CD4-positive, alpha-beta memory T cell (primary cell): ENCODE measurements around the gene DHFR2. TPM values are rescaled to one million over a fixed set of nuclear protein-coding genes. Genes with fewer than 3 reads are reported as not detected.
A peak's percentile ranks its signal among the peaks of the same experiment; 100 is the strongest.

Experiments
- CTCF ChIA-PET: fragments of 350-600 bp; sonication (Branson Sonifier 250); formaldehyde crosslinking; loops from one replicate; lab custom pipeline; 2021; ENCODE audit warnings: inconsistent platforms; ENCODE audit not compliant: partially characterized antibody; lab: Charles Lee
- POLR2A ChIA-PET: fragments of 350-600 bp; sonication (Branson Sonifier 250); formaldehyde crosslinking; loops from one replicate; lab custom pipeline; 2021; ENCODE audit not compliant: partially characterized antibody; lab: Charles Lee
- DNase-seq, 5 donors: peaks; one replicate each; pipeline versions ENCODE4 v3.0.0 to v3.0.0-alpha.2; 2020 to 2022; ENCODE audit warnings: mixed read lengths in 1 of 5
- H3K27ac ChIP-seq: one replicate; pipeline ENCODE4 v1.7.0; 2013; ENCODE audit warnings: low read depth, low read length
- H3K27me3 ChIP-seq: 2 replicates; pipeline ENCODE4 v1.7.0; 2013; ENCODE audit warnings: mild to moderate bottlenecking, low read length, moderate library complexity; ENCODE audit not compliant: insufficient read depth
- H3K36me3 ChIP-seq: 2 replicates; pipeline ENCODE4 v1.7.0; 2013; ENCODE audit warnings: mild to moderate bottlenecking, low read length, moderate library complexity; ENCODE audit not compliant: insufficient read depth
- H3K4me1 ChIP-seq: 2 replicates; pipeline ENCODE4 v1.7.0; 2013; ENCODE audit warnings: mild to moderate bottlenecking, low read length, moderate library complexity; ENCODE audit not compliant: insufficient read depth
- H3K4me3 ChIP-seq, 2 donors: one replicate each; pipeline ENCODE4 v1.7.0; 2013; ENCODE audit warnings: low read length in 2 of 2, mild to moderate bottlenecking in 1 of 2
- H3K9me3 ChIP-seq, 2 donors: one replicate each; pipeline ENCODE4 v1.7.0; 2013; ENCODE audit warnings: low read length in 2 of 2, control low read depth in 1 of 2; ENCODE audit not compliant: control insufficient read depth in 1 of 2
- H3K27ac Mint-ChIP-seq, 7 donors: one replicate each; pipeline ENCODE4 v1.8.0; 2020 to 2021; ENCODE audit warnings: mixed read lengths in 7 of 7, mild to moderate bottlenecking in 6 of 7, inconsistent platforms in 3 of 7, moderate library complexity in 3 of 7
- H3K27me3 Mint-ChIP-seq, 2 donors: one replicate each; pipeline ENCODE4 v1.8.0; 2020 to 2021; ENCODE audit warnings: mixed read lengths in 2 of 2
- H3K36me3 Mint-ChIP-seq, 2 donors: one replicate each; pipeline ENCODE4 v1.8.0; 2020 to 2021; ENCODE audit warnings: mixed read lengths in 2 of 2, inconsistent platforms in 1 of 2, mild to moderate bottlenecking in 1 of 2
- H3K4me1 Mint-ChIP-seq, 4 donors: one replicate each; pipeline ENCODE4 v1.8.0; 2020 to 2021; ENCODE audit warnings: mixed read lengths in 4 of 4, mild to moderate bottlenecking in 1 of 4
- H3K4me3 Mint-ChIP-seq, 8 donors: one replicate each; pipeline ENCODE4 v1.8.0; 2020 to 2021; ENCODE audit warnings: mixed read lengths in 8 of 8, mild to moderate bottlenecking in 7 of 8, moderate library complexity in 6 of 8, inconsistent platforms in 3 of 8
- H3K9me3 Mint-ChIP-seq, 8 donors: one replicate each; pipeline ENCODE4 v1.8.0; 2020 to 2021; ENCODE audit warnings: mixed read lengths in 8 of 8, mild to moderate bottlenecking in 5 of 8, inconsistent platforms in 3 of 8, moderate library complexity in 1 of 8
- intact Hi-C: fragments of 100-400 bp; cut with micrococcal nuclease; formaldehyde crosslinking; loops from one replicate; pipeline ENCODE4 v1.15.1; 2023
- polyA plus RNA-seq, 2 donors: library from polyadenylated mRNA; unstranded; fragments of 300-500 nt; fragmentation: Illumina TruSeq; gene quantifications; one replicate each; pipeline ENCODE4 v1.2.3, GENCODE V29; 2021
- total RNA-seq, 2 experiments: library from RNA; stranded (reverse); gene quantifications; one replicate each; pipeline ENCODE4 v1.2.3, GENCODE V29; 2021

DHFR2 gene
- total and polyA plus RNA-seq, 4 experiments from 2014 or later, result 1.2 to 15.9 (median 10.9) TPM

- no peaks in the 10 kb centered on the region for H3K9me3 Mint-ChIP-seq
- ChIA-PET POLR2A (no interaction called here), CTCF (interaction anchor here (1.6 kb wide), 1 partner anchor 9 kb away, joined by 3 read pairs; no protein-coding TSS in a partner anchor)
- no peaks in the 10 kb centered on the region for H3K27me3 Mint-ChIP-seq
- no peak overlapping the region for H3K27ac ChIP-seq
- H3K4me3 Mint-ChIP-seq, result no peak overlapping the region
- no peak overlapping the region for H3K4me3 ChIP-seq
- H3K4me1 Mint-ChIP-seq, result no peaks in the 10 kb centered on the region
- H3K36me3 ChIP-seq, result no peaks in the 10 kb centered on the region
- no peaks in the 10 kb centered on the region for H3K4me1 ChIP-seq
- H3K27ac Mint-ChIP-seq, result no peak overlapping the region
- no peaks in the 10 kb centered on the region for H3K27me3 ChIP-seq
- H3K36me3 Mint-ChIP-seq, result peaks cover 0 to 3% of the 10 kb centered on the region in 2 donors
- no peak for DNase-seq
- H3K9me3 ChIP-seq, result no peaks in the 10 kb centered on the region
- intact Hi-C loops, result no loop called here
Observed at GRCh38 chr3:94026623-94027022, 36.1 kb downstream of the DHFR2 start.

GRCh38 chr3:94024385-94024784, 38.3 kb downstream of the DHFR2 start:
- Mint-ChIP-seq H3K27ac (no peak overlapping the region), H3K9me3 (no peaks in the 10 kb centered on the region), H3K27me3 (no peaks in the 10 kb centered on the region), H3K4me1 (no peaks in the 10 kb centered on the region), H3K36me3 (peaks cover 0 to 3% of the 10 kb centered on the region in 2 donors), H3K4me3 (no peak overlapping the region)
- no peak overlapping the region for H3K4me3 ChIP-seq
- H3K9me3 ChIP-seq, result no peaks in the 10 kb centered on the region
- H3K27me3 ChIP-seq, result no peaks in the 10 kb centered on the region
- H3K4me1 ChIP-seq, result no peaks in the 10 kb centered on the region
- intact Hi-C loops, result no loop called here
- ChIA-PET POLR2A (no interaction called here), CTCF (no interaction called here)
- H3K36me3 ChIP-seq, result no peaks in the 10 kb centered on the region
- H3K27ac ChIP-seq, result no peak overlapping the region
- no peak for DNase-seq

- Histone ChIP-seq H3K36me3 (no peaks in the 10 kb centered on the region), H3K4me1 (no peaks in the 10 kb centered on the region), H3K27ac (no peak overlapping the region), H3K4me3 (no peak overlapping the region), H3K27me3 (no peaks in the 10 kb centered on the region), H3K9me3 (no peaks in the 10 kb centered on the region)
- Mint-ChIP-seq H3K27ac (no peak overlapping the region), H3K4me3 (no peak overlapping the region), H3K9me3 (no peaks in the 10 kb centered on the region), H3K36me3 (peaks cover 0 to 3% of the 10 kb centered on the region in 2 donors), H3K4me1 (peaks cover 0 to 3% (median 0%) of the 10 kb centered on the region in 4 donors), H3K27me3 (no peaks in the 10 kb centered on the region)
- intact Hi-C loops, result no loop called here
- CTCF ChIA-PET, result no interaction called here
- DNase-seq, result no peak
- POLR2A ChIA-PET, result no interaction called here
Observed at GRCh38 chr3:94020293-94020692, 42.4 kb downstream of the DHFR2 start.

- H3K4me3 Mint-ChIP-seq, result no peak overlapping the region
- CTCF ChIA-PET, result no interaction called here
- H3K36me3 ChIP-seq, result no peaks in the 10 kb centered on the region
- H3K27ac ChIP-seq, result no peak overlapping the region
- H3K36me3 Mint-ChIP-seq, result peaks cover 3 to 5% of the 10 kb centered on the region in 2 donors
- H3K9me3 ChIP-seq, result no peaks in the 10 kb centered on the region
- no peaks in the 10 kb centered on the region for H3K4me1 ChIP-seq
- intact Hi-C loops, result no loop called here
- no peaks in the 10 kb centered on the region for H3K27me3 ChIP-seq
- H3K27me3 Mint-ChIP-seq, result no peaks in the 10 kb centered on the region
- no peak overlapping the region for H3K4me3 ChIP-seq
- no peak for DNase-seq
- no peaks in the 10 kb centered on the region for H3K9me3 Mint-ChIP-seq
- H3K4me1 Mint-ChIP-seq, result peaks cover 0 to 7% (median 0%) of the 10 kb centered on the region in 4 donors
- POLR2A ChIA-PET, result no interaction called here
- no peak overlapping the region for H3K27ac Mint-ChIP-seq
Observed at GRCh38 chr3:94019659-94020058, 43.1 kb downstream of the DHFR2 start.

- no peaks in the 10 kb centered on the region for H3K27me3 ChIP-seq
- intact Hi-C loops, result no loop called here
- peaks cover 3 to 10% of the 10 kb centered on the region in 2 donors for H3K36me3 Mint-ChIP-seq
- ChIA-PET CTCF (interaction anchor here (0.5 to 1.9 kb wide), 3 partner anchors 10 to 74 kb away, joined by 3 to 11 read pairs (median 4); no protein-coding TSS in a partner anchor), POLR2A (interaction anchor here (3.2 kb wide), 1 partner anchor 48 kb away, joined by 9 read pairs; the partner anchor contains the start of genes DHFR2 and NSUN3)
- H3K27ac ChIP-seq, result no peak overlapping the region
- no peaks in the 10 kb centered on the region for H3K27me3 Mint-ChIP-seq
- H3K4me3 ChIP-seq, result no peak overlapping the region
- no peak overlapping the region for H3K4me3 Mint-ChIP-seq
- peaks cover 9 to 18% (median 11%) of the 10 kb centered on the region in 4 donors for H3K4me1 Mint-ChIP-seq
- no peak for DNase-seq
- no peaks in the 10 kb centered on the region for H3K9me3 ChIP-seq
- no peaks in the 10 kb centered on the region for H3K4me1 ChIP-seq
- H3K9me3 Mint-ChIP-seq, result no peaks in the 10 kb centered on the region
- no peaks in the 10 kb centered on the region for H3K36me3 ChIP-seq
- peak overlapping the region in 1 of 7 donors; percentile 22 for H3K27ac Mint-ChIP-seq
Observed at GRCh38 chr3:94015025-94015424, 47.7 kb downstream of the DHFR2 start.

- no peak for DNase-seq
- ChIA-PET POLR2A (no interaction called here), CTCF (interaction anchor here (1.2 kb wide), 1 partner anchor 9 kb away, joined by 3 read pairs; no protein-coding TSS in a partner anchor)
Observed at GRCh38 chr3:94012185-94012584, 50.5 kb downstream of the DHFR2 start.

GRCh38 chr3:94011233-94011711, 51.4 kb downstream of the DHFR2 start:
- POLR2A ChIA-PET, result no interaction called here
- CTCF ChIA-PET, result no interaction called here
- H3K9me3 Mint-ChIP-seq, result no peaks in the 10 kb centered on the region

More at GRCh38 chr3:94012185-94012584, 50.5 kb downstream of the DHFR2 start:
- Mint-ChIP-seq H3K27me3 (no peaks in the 10 kb centered on the region), H3K4me3 (no peak overlapping the region), H3K9me3 (no peaks in the 10 kb centered on the region), H3K4me1 (peaks cover 9 to 16% (median 11%) of the 10 kb centered on the region in 4 donors), H3K27ac (peak overlapping the region in 2 of 7 donors; percentile 38 to 84), H3K36me3 (peaks cover 0 to 10% of the 10 kb centered on the region in 2 donors)
- Histone ChIP-seq H3K4me1 (no peaks in the 10 kb centered on the region), H3K4me3 (no peak overlapping the region), H3K9me3 (no peaks in the 10 kb centered on the region), H3K36me3 (no peaks in the 10 kb centered on the region), H3K27ac (no peak overlapping the region), H3K27me3 (no peaks in the 10 kb centered on the region)
- intact Hi-C loops, result no loop called here

More at GRCh38 chr3:94011233-94011711, 51.4 kb downstream of the DHFR2 start:
- Histone ChIP-seq H3K27me3 (no peaks in the 10 kb centered on the region), H3K9me3 (no peaks in the 10 kb centered on the region), H3K4me1 (no peaks in the 10 kb centered on the region), H3K27ac (no peak overlapping the region), H3K4me3 (no peak overlapping the region), H3K36me3 (no peaks in the 10 kb centered on the region)
- H3K36me3 Mint-ChIP-seq, result peaks cover 0 to 13% of the 10 kb centered on the region in 2 donors
- intact Hi-C loops, result no loop called here
- H3K4me3 Mint-ChIP-seq, result peak overlapping the region in 4 of 8 donors; percentile 1 to 23 (median 6)
- H3K27me3 Mint-ChIP-seq, result no peaks in the 10 kb centered on the region
- H3K27ac Mint-ChIP-seq, result peak overlapping the region in 6 of 7 donors; percentile 2 to 79 (median 15)
- DNase-seq, result no peak
- H3K4me1 Mint-ChIP-seq, result peaks cover 9 to 16% (median 11%) of the 10 kb centered on the region in 4 donors
